C4-2B (cell line): ENCODE data around the gene SLIT3.

Source experiments
- H3K27ac ChIP-seq: fragments of 450-650 bp; 2 replicates; pipeline ENCODE4 v1.5.1; 2017
- ZFX ChIP-seq: fragments of 450-650 bp; IDR thresholded peaks from 2 replicates; pipeline ENCODE4 v1.6.1; 2017
- TF ChIP-seq, protein P1 (sequence below): fragments of 450-650 bp; conservative IDR thresholded peaks from 2 replicates; pipeline ENCODE4 v1.5.1; 2017; ENCODE audit warnings: mild to moderate bottlenecking

SLIT3 gene

DNA sequence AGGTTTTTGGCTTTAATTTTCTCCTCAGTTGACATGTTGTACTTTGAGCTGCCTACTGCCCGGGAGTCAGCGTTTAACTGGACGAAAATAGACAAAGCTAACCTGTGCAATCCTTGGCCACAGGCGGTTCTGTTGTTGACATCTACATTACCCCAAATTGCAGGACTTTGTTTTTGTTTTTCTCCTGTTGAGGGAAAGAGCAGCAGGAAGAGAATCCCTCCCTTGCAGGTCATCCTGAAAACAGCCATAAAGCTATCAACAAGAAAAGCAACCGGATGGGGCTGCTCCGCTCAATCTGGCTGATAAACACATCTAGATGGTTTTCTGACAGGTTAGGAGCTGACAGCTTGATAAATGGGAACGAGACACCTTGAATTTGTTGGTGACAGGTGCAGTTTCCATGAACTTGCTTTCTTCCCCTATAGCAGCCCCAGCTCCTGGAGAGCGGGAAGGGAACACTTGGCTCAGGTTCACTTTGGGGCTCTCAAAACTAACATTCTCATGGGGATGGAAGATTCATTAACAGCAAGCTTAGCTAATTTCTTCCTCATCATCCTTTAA, 331.5 kb downstream of the SLIT3 start:
- H3K27ac ChIP-seq = no peak overlapping the region
- no peak for TF ChIP-seq ZFX
- TF ChIP-seq, protein P1, sequence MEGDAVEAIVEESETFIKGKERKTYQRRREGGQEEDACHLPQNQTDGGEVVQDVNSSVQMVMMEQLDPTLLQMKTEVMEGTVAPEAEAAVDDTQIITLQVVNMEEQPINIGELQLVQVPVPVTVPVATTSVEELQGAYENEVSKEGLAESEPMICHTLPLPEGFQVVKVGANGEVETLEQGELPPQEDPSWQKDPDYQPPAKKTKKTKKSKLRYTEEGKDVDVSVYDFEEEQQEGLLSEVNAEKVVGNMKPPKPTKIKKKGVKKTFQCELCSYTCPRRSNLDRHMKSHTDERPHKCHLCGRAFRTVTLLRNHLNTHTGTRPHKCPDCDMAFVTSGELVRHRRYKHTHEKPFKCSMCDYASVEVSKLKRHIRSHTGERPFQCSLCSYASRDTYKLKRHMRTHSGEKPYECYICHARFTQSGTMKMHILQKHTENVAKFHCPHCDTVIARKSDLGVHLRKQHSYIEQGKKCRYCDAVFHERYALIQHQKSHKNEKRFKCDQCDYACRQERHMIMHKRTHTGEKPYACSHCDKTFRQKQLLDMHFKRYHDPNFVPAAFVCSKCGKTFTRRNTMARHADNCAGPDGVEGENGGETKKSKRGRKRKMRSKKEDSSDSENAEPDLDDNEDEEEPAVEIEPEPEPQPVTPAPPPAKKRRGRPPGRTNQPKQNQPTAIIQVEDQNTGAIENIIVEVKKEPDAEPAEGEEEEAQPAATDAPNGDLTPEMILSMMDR = no peak

DNA sequence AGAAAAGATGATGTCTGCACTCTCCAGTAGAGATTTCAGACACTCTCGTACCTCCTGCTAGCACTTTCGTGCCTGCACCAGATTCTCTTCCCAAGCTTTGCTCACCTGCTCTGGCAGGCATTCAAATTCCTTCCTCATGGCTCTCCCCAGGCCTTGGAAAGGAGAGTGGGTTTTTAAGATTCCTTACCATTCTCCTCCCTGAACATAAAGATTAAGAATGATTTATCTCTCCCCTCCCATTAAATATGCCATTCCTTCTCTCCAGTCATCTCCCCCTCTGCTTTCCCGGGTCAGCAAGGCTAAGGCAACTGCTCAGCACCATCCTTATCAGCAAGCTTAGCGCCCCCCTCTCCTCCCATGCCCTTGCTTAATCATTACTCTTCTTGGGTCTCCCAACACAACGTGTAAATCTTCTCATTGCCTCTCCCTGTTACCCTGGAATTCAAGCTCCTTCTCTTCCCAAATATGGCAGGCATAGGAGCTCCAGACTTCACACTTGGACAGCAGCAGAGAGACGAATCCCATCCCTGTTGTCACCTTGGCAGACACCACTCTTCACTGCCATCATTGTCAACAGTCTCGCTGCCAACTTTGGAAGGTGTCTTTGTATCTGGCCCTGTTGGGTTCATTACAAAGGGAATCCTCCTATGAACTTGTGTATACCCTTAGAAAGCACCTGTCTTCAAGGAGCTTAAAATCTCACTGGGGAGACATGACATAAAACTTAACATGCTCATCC, 332.9 kb downstream of the SLIT3 start:
- no peak overlapping the region for H3K27ac ChIP-seq
- TF ChIP-seq, protein P1 = no peak

DNA sequence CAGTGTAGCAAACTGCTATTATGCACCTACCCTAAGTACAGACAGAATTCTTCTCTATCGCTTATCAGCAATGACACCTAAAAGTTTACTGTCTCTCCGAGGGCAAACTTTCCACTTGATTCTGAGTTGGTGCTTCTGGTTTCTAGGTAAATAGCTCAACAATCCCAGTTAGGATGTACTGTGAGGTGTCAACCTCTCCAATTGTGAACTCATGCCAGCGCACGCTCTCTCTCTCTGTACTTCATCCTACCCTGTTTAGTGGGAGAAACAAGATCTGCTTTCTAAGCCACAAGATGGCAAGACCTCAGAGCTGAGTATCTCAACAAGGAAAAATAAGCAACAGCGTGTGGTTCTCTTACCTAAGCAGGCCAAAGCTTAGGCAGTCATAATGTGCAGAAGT, 335.3 kb downstream of the SLIT3 start:
- no peak for TF ChIP-seq ZFX
- TF ChIP-seq, protein P1 = no peak

DNA sequence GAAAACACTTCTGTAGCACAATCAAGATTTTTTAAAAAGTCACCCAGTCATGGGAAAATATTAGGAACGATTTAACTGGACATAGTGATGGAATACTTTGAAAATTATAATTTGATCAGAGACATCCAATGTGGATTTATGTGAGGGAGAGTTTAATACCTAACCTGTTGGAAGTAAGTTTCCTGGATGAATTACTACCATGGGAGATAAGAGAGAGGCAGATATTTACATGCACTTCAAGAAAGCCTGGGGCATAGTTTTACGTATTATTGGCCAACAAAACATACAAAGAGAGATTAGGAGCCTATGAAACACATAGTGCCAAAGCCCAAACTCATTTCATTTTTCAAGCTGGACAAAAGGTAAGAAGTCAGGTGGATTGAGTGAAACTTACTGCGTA, 336.8 kb downstream of the SLIT3 start:
- TF ChIP-seq, protein P1 = no peak
- TF ChIP-seq ZFX = no peak

More for the DNA sequence above, 335.3 kb downstream of the SLIT3 start:
- no peak overlapping the region for H3K27ac ChIP-seq

DNA sequence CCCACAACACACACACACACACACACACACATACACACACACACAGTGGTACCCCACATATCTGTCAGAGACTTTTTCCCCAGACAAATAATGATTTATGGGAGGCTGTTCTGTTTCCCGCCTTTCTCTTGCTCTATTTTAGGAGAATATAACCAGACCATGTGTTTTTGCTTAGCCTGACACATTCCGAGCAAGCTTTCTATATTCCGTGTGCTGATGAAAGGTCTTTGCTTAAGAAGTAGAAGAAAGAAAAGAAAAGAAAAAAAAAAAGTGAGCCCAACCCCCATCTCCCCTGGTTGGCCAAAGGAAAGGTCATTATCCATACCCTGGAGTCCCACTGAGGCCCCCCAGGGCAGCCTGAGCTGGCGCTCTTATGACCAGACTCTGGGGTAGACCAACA, 338.6 kb downstream of the SLIT3 start:
- TF ChIP-seq ZFX = no peak
- TF ChIP-seq, protein P1 = no peak
- no peak overlapping the region for H3K27ac ChIP-seq

More for the DNA sequence above, 336.8 kb downstream of the SLIT3 start:
- H3K27ac ChIP-seq = no peak overlapping the region

DNA sequence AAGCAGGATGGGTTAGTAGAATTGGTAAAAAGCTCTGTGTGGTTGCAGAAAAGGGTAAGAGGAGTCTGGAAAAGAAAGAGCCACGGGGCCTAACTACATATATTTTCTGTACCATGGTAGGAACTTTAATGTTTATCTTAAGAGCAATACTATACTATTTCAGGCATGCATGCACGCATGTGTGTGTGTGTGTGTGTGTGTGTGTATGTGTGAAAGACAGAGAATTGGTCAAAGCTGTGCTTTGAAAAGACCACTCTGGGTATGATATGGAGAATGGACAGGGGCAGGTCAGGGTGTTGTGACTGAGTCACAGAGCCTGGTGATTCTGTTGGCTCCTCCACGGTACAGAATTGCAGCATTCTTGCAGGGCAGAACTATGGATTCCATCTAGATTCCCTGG, 339.3 kb downstream of the SLIT3 start:
- H3K27ac ChIP-seq = no peak overlapping the region
- TF ChIP-seq ZFX = no peak
- TF ChIP-seq, protein P1 = no peak

DNA sequence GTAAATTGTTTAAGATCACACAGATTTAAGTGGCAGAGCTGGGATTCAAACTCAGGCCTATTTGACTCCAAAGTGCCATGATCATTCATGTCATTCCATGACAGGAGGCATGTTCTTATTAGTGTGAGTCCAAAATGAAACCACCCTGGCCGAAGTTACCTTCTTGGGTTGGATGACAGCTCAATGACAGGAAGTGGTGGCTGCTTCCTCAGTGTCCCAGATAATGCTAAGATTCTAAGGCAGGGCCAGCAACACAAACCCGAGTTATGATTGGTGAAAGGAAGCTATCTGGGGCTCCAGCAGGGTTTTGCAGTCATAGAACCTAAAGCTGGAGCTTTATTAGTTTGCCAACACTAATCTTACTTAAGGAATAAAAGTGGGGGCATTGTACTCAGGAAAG, 340.4 kb downstream of the SLIT3 start:
- TF ChIP-seq, protein P1 = no peak
- no peak for TF ChIP-seq ZFX
- no peak overlapping the region for H3K27ac ChIP-seq
